ENCODE results near the gene BABAM2.

BABAM2 gene

GRCh38 chr2:28326881-28327505, 436.5 kb downstream of the BABAM2 start:
- H3K4me2 ChIP-seq (ENCODE audit: low read depth, low read length) = no peak overlapping the region
- H3K4me1 ChIP-seq (ENCODE audit: low read length) = no peaks in the 10 kb centered on the region
- H3K79me2 ChIP-seq (ENCODE audit: low read length) = no peaks in the 10 kb centered on the region
- H4K20me1 ChIP-seq (ENCODE audit: insufficient read depth, low read length) = no peaks in the 10 kb centered on the region
- no peaks in the 10 kb centered on the region for H3K9me3 ChIP-seq (replicated peaks; ENCODE audit: insufficient read depth, low read length)
- H3K4me3 ChIP-seq (ENCODE audit: low read length) = no peak overlapping the region
- H3K27ac ChIP-seq (ENCODE audit: low read length) = no peak overlapping the region
- H3K9me2 ChIP-seq (replicated peaks; ENCODE audit: insufficient read depth, low read length) = no peaks in the 10 kb centered on the region
- no peaks in the 10 kb centered on the region for H3K27me3 ChIP-seq (replicated peaks; ENCODE audit: insufficient read depth, low read length)
- DNase-seq = no peak
- no peaks in the 10 kb centered on the region for H3F3A ChIP-seq (ENCODE audit: insufficient read depth, low read length)
- H3K9ac ChIP-seq (ENCODE audit: low read length) = no peak overlapping the region
- no peak for TF ChIP-seq EZH2phosphoT487 (IDR thresholded peaks at IDR 0.05; ENCODE audit: low read length)
- TF ChIP-seq EZH2 (optimal IDR thresholded peaks at IDR 0.05; ENCODE audit: low read depth, low read length) = no peak
- TF ChIP-seq CTCF (IDR thresholded peaks at IDR 0.05; ENCODE audit: low read length) = no peak
- no peaks in the 10 kb centered on the region for H3K36me3 ChIP-seq (replicated peaks; ENCODE audit: insufficient read depth, low read length)
- no peak overlapping the region for H2AFZ ChIP-seq (ENCODE audit: low read length)

GRCh38 chr2:28327581-28327955, 437.0 kb downstream of the BABAM2 start:
- Histone ChIP-seq H3K27ac (ENCODE audit: low read length) (no peak overlapping the region), H3K9ac (ENCODE audit: low read length) (no peak overlapping the region), H3K36me3 (replicated peaks; ENCODE audit: insufficient read depth, low read length) (no peaks in the 10 kb centered on the region), H3K4me1 (ENCODE audit: low read length) (no peaks in the 10 kb centered on the region), H4K20me1 (ENCODE audit: insufficient read depth, low read length) (no peaks in the 10 kb centered on the region), H3K4me2 (ENCODE audit: low read depth, low read length) (no peak overlapping the region), H3K4me3 (ENCODE audit: low read length) (no peak overlapping the region), H3K79me2 (ENCODE audit: low read length) (no peaks in the 10 kb centered on the region), H3F3A (ENCODE audit: insufficient read depth, low read length) (no peaks in the 10 kb centered on the region), H2AFZ (ENCODE audit: low read length) (no peak overlapping the region), H3K9me3 (replicated peaks; ENCODE audit: insufficient read depth, low read length) (no peaks in the 10 kb centered on the region), H3K9me2 (replicated peaks; ENCODE audit: insufficient read depth, low read length) (no peaks in the 10 kb centered on the region), H3K27me3 (replicated peaks; ENCODE audit: insufficient read depth, low read length) (no peaks in the 10 kb centered on the region)
- TF ChIP-seq EZH2phosphoT487 (IDR thresholded peaks at IDR 0.05; ENCODE audit: low read length) (no peak), CTCF (IDR thresholded peaks at IDR 0.05; ENCODE audit: low read length) (no peak), EZH2 (optimal IDR thresholded peaks at IDR 0.05; ENCODE audit: low read depth, low read length) (no peak)
- no peak for DNase-seq

- Histone ChIP-seq H3K4me3 (ENCODE audit: low read length) (no peak overlapping the region), H3K9ac (ENCODE audit: low read length) (no peak overlapping the region), H3K4me2 (ENCODE audit: low read depth, low read length) (no peak overlapping the region), H3K36me3 (replicated peaks; ENCODE audit: insufficient read depth, low read length) (no peaks in the 10 kb centered on the region), H4K20me1 (ENCODE audit: insufficient read depth, low read length) (no peaks in the 10 kb centered on the region), H3K79me2 (ENCODE audit: low read length) (no peaks in the 10 kb centered on the region), H3F3A (ENCODE audit: insufficient read depth, low read length) (no peaks in the 10 kb centered on the region), H2AFZ (ENCODE audit: low read length) (no peak overlapping the region), H3K27ac (ENCODE audit: low read length) (no peak overlapping the region), H3K4me1 (ENCODE audit: low read length) (no peaks in the 10 kb centered on the region), H3K9me2 (replicated peaks; ENCODE audit: insufficient read depth, low read length) (no peaks in the 10 kb centered on the region), H3K27me3 (replicated peaks; ENCODE audit: insufficient read depth, low read length) (no peaks in the 10 kb centered on the region), H3K9me3 (replicated peaks; ENCODE audit: insufficient read depth, low read length) (no peaks in the 10 kb centered on the region)
- no peak for DNase-seq
- TF ChIP-seq CTCF (IDR thresholded peaks at IDR 0.05; ENCODE audit: low read length) (no peak), EZH2phosphoT487 (IDR thresholded peaks at IDR 0.05; ENCODE audit: low read length) (no peak), EZH2 (optimal IDR thresholded peaks at IDR 0.05; ENCODE audit: low read depth, low read length) (no peak)
Measured at GRCh38 chr2:28327956-28328922, 437.7 kb downstream of the BABAM2 start.
